Gastrocnemius medialis (tissue), 4 donors: ENCODE measurements around the gene ST6GALNAC3.

ENCODE experiments used
- POLR2A ChIP-seq, 2 donors: fragments of 450-650 bp; IDR thresholded peaks; one replicate each; pipeline ENCODE4 v1.6.1; 2017; ENCODE audit warnings: antibody characterized with exemption in 2 of 2, mild to moderate bottlenecking in 2 of 2, moderate library complexity in 2 of 2
- TF ChIP-seq, protein P1 (sequence below), 5 experiments: fragments of 450-650 bp in 3 of 5; fragments of 200-600 bp in 2 of 5; sonication (generic) in 2 of 5; IDR thresholded peaks in 4 of 5; conservative IDR thresholded peaks in 1 of 5; 1 replicate in 4 of 5; 2 replicates in 1 of 5; pipeline ENCODE4 v1.5.1; 2016 to 2019; ENCODE audit warnings: antibody characterized with exemption in 5 of 5, mild to moderate bottlenecking in 3 of 5, moderate library complexity in 3 of 5

DNA sequence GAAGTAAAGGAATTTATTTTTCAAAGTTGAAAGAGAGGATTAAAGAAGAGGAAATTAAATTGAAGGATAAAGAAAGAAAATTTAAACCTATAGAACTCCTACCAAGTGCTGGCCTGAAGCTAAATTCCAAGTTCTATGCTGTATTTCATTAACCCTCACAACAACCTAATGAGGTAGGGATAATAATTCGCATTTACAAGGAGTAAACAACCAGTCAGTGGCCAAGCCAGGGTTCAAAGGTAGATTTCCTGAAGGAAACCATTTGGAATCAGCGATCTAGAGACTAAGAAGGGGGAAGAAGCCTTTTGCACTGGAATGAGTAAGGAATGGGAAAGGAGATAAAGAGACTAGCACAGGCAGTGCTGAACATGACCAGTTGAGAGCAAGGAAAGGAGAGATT lies 526.9 kb downstream of the ST6GALNAC3 start:
- TF ChIP-seq, protein P1, sequence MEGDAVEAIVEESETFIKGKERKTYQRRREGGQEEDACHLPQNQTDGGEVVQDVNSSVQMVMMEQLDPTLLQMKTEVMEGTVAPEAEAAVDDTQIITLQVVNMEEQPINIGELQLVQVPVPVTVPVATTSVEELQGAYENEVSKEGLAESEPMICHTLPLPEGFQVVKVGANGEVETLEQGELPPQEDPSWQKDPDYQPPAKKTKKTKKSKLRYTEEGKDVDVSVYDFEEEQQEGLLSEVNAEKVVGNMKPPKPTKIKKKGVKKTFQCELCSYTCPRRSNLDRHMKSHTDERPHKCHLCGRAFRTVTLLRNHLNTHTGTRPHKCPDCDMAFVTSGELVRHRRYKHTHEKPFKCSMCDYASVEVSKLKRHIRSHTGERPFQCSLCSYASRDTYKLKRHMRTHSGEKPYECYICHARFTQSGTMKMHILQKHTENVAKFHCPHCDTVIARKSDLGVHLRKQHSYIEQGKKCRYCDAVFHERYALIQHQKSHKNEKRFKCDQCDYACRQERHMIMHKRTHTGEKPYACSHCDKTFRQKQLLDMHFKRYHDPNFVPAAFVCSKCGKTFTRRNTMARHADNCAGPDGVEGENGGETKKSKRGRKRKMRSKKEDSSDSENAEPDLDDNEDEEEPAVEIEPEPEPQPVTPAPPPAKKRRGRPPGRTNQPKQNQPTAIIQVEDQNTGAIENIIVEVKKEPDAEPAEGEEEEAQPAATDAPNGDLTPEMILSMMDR (IDR thresholded peaks at IDR 0.05 in 4 of 5, conservative IDR thresholded peaks at IDR 0.05 in 1 of 5), result no peak
- no peak for TF ChIP-seq POLR2A (IDR thresholded peaks at IDR 0.05)
